Left lung (tissue), 10 donors: ENCODE measurements around the gene PDIA6. TPM values are rescaled to one million over a fixed set of nuclear protein-coding genes. Genes with fewer than 3 reads are reported as not detected.

Experiments used
- ATAC-seq: fragments of 200-7000 bp; cut with Tn5 transposase; one replicate; pipeline ENCODE4 v1.9.1; 2020; ENCODE audit warnings: moderate library complexity
- DNase-seq, 4 donors: peaks; one replicate each; pipeline ENCODE4 v3.0.0-alpha.2; 2013 to 2020
- H3K27ac ChIP-seq, 2 donors: fragments of 200-600 bp; sonication (generic) in 1 of 2; one replicate each; pipeline versions ENCODE4 v1.5.0 to v1.8.0; 2020 to 2021
- H3K27me3 ChIP-seq, 2 donors: fragments of 200-600 bp; sonication (generic) in 1 of 2; one replicate each; pipeline versions ENCODE4 v1.5.0 to v1.8.0; 2020 to 2021
- H3K36me3 ChIP-seq, 2 donors: fragments of 200-600 bp; sonication (generic) in 1 of 2; one replicate each; pipeline versions ENCODE4 v1.5.0 to v1.8.0; 2020 to 2021
- H3K4me1 ChIP-seq, 2 donors: fragments of 200-600 bp; one replicate each; pipeline ENCODE4 v1.8.0; 2021
- H3K4me3 ChIP-seq, 2 donors: fragments of 200-600 bp; sonication (generic) in 1 of 2; one replicate each; pipeline versions ENCODE4 v1.5.0 to v1.8.0; 2020 to 2021; ENCODE audit warnings: mild to moderate bottlenecking in 1 of 2
- H3K9me3 ChIP-seq, 2 donors: fragments of 200-600 bp; sonication (generic) in 1 of 2; one replicate each; pipeline versions ENCODE4 v1.5.0 to v1.8.0; 2020 to 2021
- intact Hi-C, 2 donors: fragments of 100-400 bp; cut with DNase I; formaldehyde crosslinking; loops; one replicate each; pipeline versions ENCODE4 v1.11.2 to v1.14.2; 2022
- polyA plus RNA-seq, 6 donors: library from polyadenylated mRNA; unstranded; fragments of 120-200 nt; gene quantifications; one replicate each; pipeline ENCODE4 v1.2.1, GENCODE V29; 2013; ENCODE audit not compliant: insufficient read length in 6 of 6
- total RNA-seq, 2 donors: library from RNA; stranded (reverse); fragmentation: NEBNext Ultra II Directional; extraction: Animal tissue kit (Norgen Biotek cat#: 25700); gene quantifications; one replicate each; pipeline ENCODE4 v1.2.1, GENCODE V29; 2021
- TF ChIP-seq, protein P1 (sequence below), 2 donors: fragments of 200-600 bp; sonication (generic) in 1 of 2; IDR thresholded peaks; one replicate each; pipeline versions ENCODE4 v1.5.0 to v1.8.0; 2021; ENCODE audit warnings: antibody characterized with exemption in 2 of 2
- donor health status: DM: no; HTN: yes; CAD: no.
- donor health status: DM: no; HTN: no; CAD: no.

PDIA6 gene
- total and polyA plus RNA-seq, 8 donors = 239 to 341 (median 277) TPM

DNA sequence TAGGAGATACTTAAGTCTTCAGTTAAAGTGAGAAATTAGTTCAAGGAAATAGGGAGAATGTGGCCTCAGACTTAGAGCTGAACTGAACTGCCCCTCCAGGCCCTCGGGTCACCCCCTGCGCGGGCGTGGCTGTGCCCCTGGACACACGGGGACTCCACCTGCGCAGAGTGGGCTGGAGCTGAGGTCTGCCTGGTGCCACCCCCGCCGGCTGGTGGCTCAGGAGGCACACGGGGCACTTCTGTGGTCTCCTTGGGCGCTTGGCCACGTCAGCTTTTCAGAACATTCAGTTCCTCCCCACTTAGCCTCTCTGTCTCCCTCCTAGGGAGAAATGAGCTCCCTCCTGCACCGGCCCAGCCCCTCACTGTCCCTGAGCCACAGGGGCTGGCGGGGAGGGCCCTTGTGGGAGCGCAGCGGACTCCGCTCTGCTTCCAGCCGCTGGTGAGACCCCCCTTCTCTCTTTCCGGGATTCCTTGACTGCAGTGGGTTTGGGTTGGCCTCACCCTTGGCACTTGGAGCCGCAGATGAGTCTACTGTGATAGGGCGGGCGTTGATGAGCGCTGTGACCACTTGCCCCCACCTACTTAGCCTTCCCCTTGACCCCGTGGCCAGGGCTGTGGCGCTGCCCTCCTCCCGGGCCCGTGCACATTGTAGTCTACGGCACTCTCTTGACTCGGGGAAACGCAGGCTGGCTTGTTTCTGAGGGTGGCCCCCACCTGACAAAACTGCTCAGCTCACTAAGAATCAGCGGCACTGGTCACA lies 18.2 kb upstream of the PDIA6 start:
- peaks cover 4 to 91% of the 10 kb centered on the region in 2 donors for H3K27me3 ChIP-seq
- no peaks in the 10 kb centered on the region for H3K9me3 ChIP-seq
- TF ChIP-seq, protein P1, sequence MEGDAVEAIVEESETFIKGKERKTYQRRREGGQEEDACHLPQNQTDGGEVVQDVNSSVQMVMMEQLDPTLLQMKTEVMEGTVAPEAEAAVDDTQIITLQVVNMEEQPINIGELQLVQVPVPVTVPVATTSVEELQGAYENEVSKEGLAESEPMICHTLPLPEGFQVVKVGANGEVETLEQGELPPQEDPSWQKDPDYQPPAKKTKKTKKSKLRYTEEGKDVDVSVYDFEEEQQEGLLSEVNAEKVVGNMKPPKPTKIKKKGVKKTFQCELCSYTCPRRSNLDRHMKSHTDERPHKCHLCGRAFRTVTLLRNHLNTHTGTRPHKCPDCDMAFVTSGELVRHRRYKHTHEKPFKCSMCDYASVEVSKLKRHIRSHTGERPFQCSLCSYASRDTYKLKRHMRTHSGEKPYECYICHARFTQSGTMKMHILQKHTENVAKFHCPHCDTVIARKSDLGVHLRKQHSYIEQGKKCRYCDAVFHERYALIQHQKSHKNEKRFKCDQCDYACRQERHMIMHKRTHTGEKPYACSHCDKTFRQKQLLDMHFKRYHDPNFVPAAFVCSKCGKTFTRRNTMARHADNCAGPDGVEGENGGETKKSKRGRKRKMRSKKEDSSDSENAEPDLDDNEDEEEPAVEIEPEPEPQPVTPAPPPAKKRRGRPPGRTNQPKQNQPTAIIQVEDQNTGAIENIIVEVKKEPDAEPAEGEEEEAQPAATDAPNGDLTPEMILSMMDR (IDR thresholded peaks at IDR 0.05) = no peak
- DNase-seq (no peak), ATAC-seq (no peak)
- H3K4me3 ChIP-seq = no peak overlapping the region
- H3K36me3 ChIP-seq = no peaks in the 10 kb centered on the region
- intact Hi-C loops = loop anchor here in 1 of 2 donors (5.0 kb wide), 1 partner anchor 291 kb away; no protein-coding TSS in a partner anchor
- H3K4me1 ChIP-seq = peaks cover 0 to 3% of the 10 kb centered on the region in 2 donors
- no peak overlapping the region for H3K27ac ChIP-seq

DNA sequence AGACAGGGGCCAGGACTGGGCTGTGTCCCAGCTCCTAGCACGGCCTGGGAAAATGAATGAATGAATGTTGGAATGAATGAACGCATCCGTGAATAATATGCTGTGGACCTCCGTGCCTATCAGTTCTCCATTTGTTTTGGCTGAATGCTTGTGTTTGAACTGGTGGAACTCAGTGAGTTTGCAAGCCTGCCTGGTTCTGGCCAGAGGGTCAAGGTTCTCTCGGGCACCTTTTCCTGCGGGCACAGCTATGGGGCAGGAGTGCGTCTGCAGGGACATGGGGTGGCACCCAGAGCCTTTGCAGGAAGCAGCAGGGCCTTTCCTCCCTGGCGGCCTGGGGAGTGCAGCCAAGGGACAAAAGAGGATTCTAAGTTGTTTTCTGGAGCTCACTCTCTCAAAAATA lies 17.6 kb upstream of the PDIA6 start:
- intact Hi-C loops = loop anchor here in 1 of 2 donors (5.0 kb wide), 1 partner anchor 292 kb away; no protein-coding TSS in a partner anchor

DNA sequence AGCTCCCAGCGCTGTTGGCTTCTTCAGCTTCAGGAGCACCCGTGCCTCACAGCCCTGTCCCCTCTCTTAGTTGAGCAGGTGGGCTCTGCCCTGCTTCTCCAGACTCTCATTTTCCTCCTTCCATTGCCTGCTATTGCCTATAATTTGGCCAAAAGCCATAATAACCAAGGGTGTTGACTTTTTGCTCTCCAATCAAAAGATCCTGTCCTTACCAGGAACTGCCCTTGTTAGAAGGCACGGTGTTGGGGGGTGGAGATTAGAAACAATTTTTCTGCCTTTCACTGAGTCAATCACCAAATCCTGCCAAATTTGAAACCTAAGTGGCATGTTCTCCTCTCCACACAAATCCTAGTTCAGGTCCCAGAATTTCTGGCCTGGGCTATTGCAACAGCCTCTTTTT lies 16.7 kb upstream of the PDIA6 start:
- no peak for ATAC-seq
- Histone ChIP-seq H3K27me3 (peaks cover 4 to 85% of the 10 kb centered on the region in 2 donors), H3K4me3 (no peak overlapping the region), H3K4me1 (no peaks in the 10 kb centered on the region), H3K27ac (no peak overlapping the region), H3K36me3 (no peaks in the 10 kb centered on the region), H3K9me3 (no peaks in the 10 kb centered on the region)
- intact Hi-C loops = no loop called here
- no peak for DNase-seq
- TF ChIP-seq, protein P1 (IDR thresholded peaks at IDR 0.05) = no peak

More for the DNA sequence above, 17.6 kb upstream of the PDIA6 start:
- Histone ChIP-seq H3K9me3 (no peaks in the 10 kb centered on the region), H3K4me3 (no peak overlapping the region), H3K36me3 (no peaks in the 10 kb centered on the region), H3K27me3 (peaks cover 4 to 87% of the 10 kb centered on the region in 2 donors), H3K27ac (no peak overlapping the region), H3K4me1 (peaks cover 0 to under 1% of the 10 kb centered on the region in 2 donors)
- ATAC-seq (no peak), DNase-seq (no peak)
- TF ChIP-seq, protein P1 (IDR thresholded peaks at IDR 0.05) = no peak

DNA sequence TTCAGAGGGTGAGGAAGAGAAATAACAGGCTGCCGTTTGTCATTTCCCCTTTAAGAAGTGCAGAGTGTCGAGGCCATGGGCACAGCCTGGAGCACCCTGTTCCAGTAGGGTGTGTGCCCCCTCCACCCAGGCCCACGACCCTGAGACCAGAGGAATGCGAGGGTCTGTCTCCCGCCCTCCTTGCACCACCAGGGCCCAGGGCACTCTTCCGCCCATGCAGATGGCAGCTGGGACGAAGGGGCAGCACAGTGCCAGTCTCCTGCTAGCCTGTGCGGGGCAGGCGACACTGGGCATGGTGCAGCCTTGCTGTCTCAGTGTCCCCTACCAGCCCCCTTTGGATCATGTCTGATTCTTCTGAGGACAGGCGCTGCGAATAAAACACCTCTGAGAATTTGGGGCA lies 15.8 kb upstream of the PDIA6 start:
- intact Hi-C loops = no loop called here
- TF ChIP-seq, protein P1 (IDR thresholded peaks at IDR 0.05) = no peak
- ATAC-seq (no peak), DNase-seq (no peak)
- Histone ChIP-seq H3K9me3 (no peaks in the 10 kb centered on the region), H3K27ac (no peak overlapping the region), H3K4me1 (no peaks in the 10 kb centered on the region), H3K4me3 (no peak overlapping the region), H3K27me3 (peaks cover 4 to 83% of the 10 kb centered on the region in 2 donors), H3K36me3 (no peaks in the 10 kb centered on the region)

DNA sequence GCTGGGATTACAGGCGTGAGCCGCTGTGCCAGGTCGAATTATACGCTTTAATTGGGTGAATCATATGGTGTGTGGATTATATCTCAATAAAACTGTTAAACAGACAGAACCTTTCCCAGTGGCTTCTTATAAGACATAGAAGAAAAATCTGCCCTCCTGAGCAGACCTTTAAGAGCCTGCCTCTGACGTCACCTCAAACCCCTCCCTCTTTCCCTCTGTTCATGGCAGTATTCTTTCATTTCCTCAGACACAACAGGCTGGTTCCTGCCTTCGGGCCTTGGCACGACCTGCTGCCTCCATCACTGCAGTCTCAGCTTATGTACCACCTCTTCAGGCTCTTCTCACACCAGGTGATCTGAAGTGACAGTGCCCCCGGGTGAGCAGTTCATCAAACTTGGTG lies 14.0 kb upstream of the PDIA6 start:
- TF ChIP-seq, protein P1 (IDR thresholded peaks at IDR 0.05) = no peak
- H3K4me1 ChIP-seq = peaks cover 0 to 2% of the 10 kb centered on the region in 2 donors
- ATAC-seq (no peak), DNase-seq (no peak)
- no peaks in the 10 kb centered on the region for H3K9me3 ChIP-seq
- H3K4me3 ChIP-seq = no peak overlapping the region
- no peak overlapping the region for H3K27ac ChIP-seq
- intact Hi-C loops = no loop called here
- no peaks in the 10 kb centered on the region for H3K36me3 ChIP-seq
- H3K27me3 ChIP-seq = peaks cover 4 to 66% of the 10 kb centered on the region in 2 donors
